HG03175 (cell line): ENCODE data around the gene DYDC2.
"Not testable (repeated sequence)": the region's sequence is repeated elsewhere in the genome, so short reads cannot be mapped to it uniquely, and the experiment has no call there.

ENCODE experiments used
- ATAC-seq: cut with Tn5 transposase; IDR thresholded peaks from one replicate; pipeline ENCODE4 v1.9.1; 2021; ENCODE audit warnings: mild to moderate bottlenecking, moderate library complexity; ENCODE audit not compliant: unreplicated experiment

The DYDC2 gene

GRCh38 chr10:80356563-80356988 is at the start of gene DYDC2, which contains the start of gene DYDC1:
TSS of gene DYDC2 (plus strand) at chr10:80356781. CDS start at chr10:80362444, 5,663 bp downstream.
TSS of gene DYDC1 (minus strand) at chr10:80356755. CDS start at chr10:80352601, 4,154 bp downstream.
- ATAC-seq = peak; percentile 82

GRCh38 chr10:80313523-80313922 is 43.1 kb upstream of the DYDC2 start:
- ATAC-seq = no peak

- no peak for ATAC-seq
Observed at GRCh38 chr10:80315391-80315790, 41.2 kb upstream of the DYDC2 start.

- ATAC-seq = no peak
Observed at GRCh38 chr10:80318742-80319141, 37.8 kb upstream of the DYDC2 start.

- no peak for ATAC-seq
Observed at GRCh38 chr10:80319318-80319717, 37.3 kb upstream of the DYDC2 start.

GRCh38 chr10:80319725-80320290 is 36.8 kb upstream of the DYDC2 start:
- ATAC-seq = no peak

GRCh38 chr10:80320377-80320776 is 36.2 kb upstream of the DYDC2 start:
- ATAC-seq = no peak

- ATAC-seq = no peak
Observed at GRCh38 chr10:80321183-80321582, 35.4 kb upstream of the DYDC2 start.

GRCh38 chr10:80322158-80322557 is 34.4 kb upstream of the DYDC2 start:
- ATAC-seq = no peak

- no peak for ATAC-seq
Observed at GRCh38 chr10:80322711-80323110, 33.9 kb upstream of the DYDC2 start.

GRCh38 chr10:80323311-80323710 is 33.3 kb upstream of the DYDC2 start:
- ATAC-seq = no peak

GRCh38 chr10:80324086-80324485 is 32.5 kb upstream of the DYDC2 start:
- no peak for ATAC-seq

GRCh38 chr10:80324891-80325364 is 31.7 kb upstream of the DYDC2 start:
- ATAC-seq = no peak

- no peak for ATAC-seq
Observed at GRCh38 chr10:80333983-80334382, 22.6 kb upstream of the DYDC2 start.

GRCh38 chr10:80344276-80344675 is 12.3 kb upstream of the DYDC2 start:
- ATAC-seq = no peak

- ATAC-seq = no peak
Observed at GRCh38 chr10:80344912-80345311, 11.7 kb upstream of the DYDC2 start.

GRCh38 chr10:80350251-80350650 is 6.3 kb upstream of the DYDC2 start:
- no peak for ATAC-seq

GRCh38 chr10:80351220-80351619 is 5.4 kb upstream of the DYDC2 start:
- no peak for ATAC-seq

GRCh38 chr10:80356989-80357850 is 639 bp downstream of the DYDC2 start:
- no peak for ATAC-seq

- no peak for ATAC-seq
Observed at GRCh38 chr10:80357851-80358125, 1.2 kb downstream of the DYDC2 start.

GRCh38 chr10:80358925-80359324 is 2.3 kb downstream of the DYDC2 start:
- ATAC-seq = not testable (repeated sequence)

GRCh38 chr10:80359644-80360043 is 3.1 kb downstream of the DYDC2 start:
- ATAC-seq = no peak
